ENCODE data around the gene SLC52A3.
"Not testable (repeated sequence)": the region's sequence is repeated elsewhere in the genome, so short reads cannot be mapped to it uniquely, and the experiment has no call there.

SLC52A3 gene

GRCh38 chr20:768426-768978, at the start of gene SLC52A3:
Gene SLC52A3 (minus strand): TSS chr20:768500. CDS start chr20:765774, 2,726 bp downstream.
- in situ Hi-C loops (cut with HindIII; ENCODE audit: low sequenced_read_pairs): no loop called here

- in situ Hi-C loops (cut with HindIII; ENCODE audit: low sequenced_read_pairs): no loop called here
Measured at GRCh38 chr20:815914-816606, 47.8 kb upstream of the SLC52A3 start.

- in situ Hi-C loops (cut with HindIII; ENCODE audit: low sequenced_read_pairs): no loop called here
Measured at GRCh38 chr20:815226-815625, 46.9 kb upstream of the SLC52A3 start.

- in situ Hi-C loops (cut with HindIII; ENCODE audit: low sequenced_read_pairs): no loop called here
Measured at GRCh38 chr20:813390-813789, 45.1 kb upstream of the SLC52A3 start.

- in situ Hi-C loops (cut with HindIII; ENCODE audit: low sequenced_read_pairs): not testable (repeated sequence)
Measured at GRCh38 chr20:812435-812814, 44.1 kb upstream of the SLC52A3 start.

- in situ Hi-C loops (cut with HindIII; ENCODE audit: low sequenced_read_pairs): not testable (repeated sequence)
Measured at GRCh38 chr20:811776-812434, 43.6 kb upstream of the SLC52A3 start.

GRCh38 chr20:805713-806112, 37.4 kb upstream of the SLC52A3 start:
- in situ Hi-C loops (cut with HindIII; ENCODE audit: low sequenced_read_pairs): no loop called here

GRCh38 chr20:801678-802077, 33.4 kb upstream of the SLC52A3 start:
- in situ Hi-C loops (cut with HindIII; ENCODE audit: low sequenced_read_pairs): no loop called here

- in situ Hi-C loops (cut with HindIII; ENCODE audit: low sequenced_read_pairs): not testable (repeated sequence)
Measured at GRCh38 chr20:800026-800425, 31.7 kb upstream of the SLC52A3 start.

GRCh38 chr20:798746-799145, 30.4 kb upstream of the SLC52A3 start:
- in situ Hi-C loops (cut with HindIII; ENCODE audit: low sequenced_read_pairs): not testable (repeated sequence)

- in situ Hi-C loops (cut with HindIII; ENCODE audit: low sequenced_read_pairs): no loop called here
Measured at GRCh38 chr20:796921-797320, 28.6 kb upstream of the SLC52A3 start.

- in situ Hi-C loops (cut with HindIII; ENCODE audit: low sequenced_read_pairs): no loop called here
Measured at GRCh38 chr20:792248-792647, 23.9 kb upstream of the SLC52A3 start.

GRCh38 chr20:791056-791455, 22.8 kb upstream of the SLC52A3 start:
- in situ Hi-C loops (cut with HindIII; ENCODE audit: low sequenced_read_pairs): no loop called here

GRCh38 chr20:787825-788224, 19.5 kb upstream of the SLC52A3 start:
- in situ Hi-C loops (cut with HindIII; ENCODE audit: low sequenced_read_pairs): no loop called here

- in situ Hi-C loops (cut with HindIII; ENCODE audit: low sequenced_read_pairs): loop anchor here (5.0 kb wide), 1 partner anchor 97 kb away; no protein-coding TSS in a partner anchor
Measured at GRCh38 chr20:779771-780170, 11.5 kb upstream of the SLC52A3 start.

- in situ Hi-C loops (cut with HindIII; ENCODE audit: low sequenced_read_pairs): no loop called here
Measured at GRCh38 chr20:776165-776564, 7.9 kb upstream of the SLC52A3 start.

- in situ Hi-C loops (cut with HindIII; ENCODE audit: low sequenced_read_pairs): no loop called here
Measured at GRCh38 chr20:775679-776135, 7.4 kb upstream of the SLC52A3 start.

GRCh38 chr20:774660-775057, 6.4 kb upstream of the SLC52A3 start:
- in situ Hi-C loops (cut with HindIII; ENCODE audit: low sequenced_read_pairs): no loop called here

GRCh38 chr20:774016-774659, 5.8 kb upstream of the SLC52A3 start:
- in situ Hi-C loops (cut with HindIII; ENCODE audit: low sequenced_read_pairs): no loop called here

- in situ Hi-C loops (cut with HindIII; ENCODE audit: low sequenced_read_pairs): no loop called here
Measured at GRCh38 chr20:772806-773205, 4.5 kb upstream of the SLC52A3 start.

GRCh38 chr20:771741-772464, 3.6 kb upstream of the SLC52A3 start:
- in situ Hi-C loops (cut with HindIII; ENCODE audit: low sequenced_read_pairs): no loop called here
